Spleen (tissue), 7 donors: ENCODE data around the gene POP4.

Experiments
- CTCF ChIP-seq, 11 experiments: fragments of 200-600 bp in 7 of 11; fragments of 450-650 bp in 4 of 11; sonication (generic) in 4 of 11; IDR thresholded peaks in 8 of 11; conservative IDR thresholded peaks in 3 of 11; 1 replicate in 7 of 11; 2 replicates in 4 of 11; pipeline versions ENCODE4 v1.4.0 to v1.8.0; 2016 to 2021; ENCODE audit warnings: antibody characterized with exemption in 11 of 11, inconsistent platforms in 4 of 11, mild to moderate bottlenecking in 1 of 11
- POLR2A ChIP-seq, 3 donors: fragments of 450-650 bp; IDR thresholded peaks; one replicate each; pipeline ENCODE4 v1.5.1; 2017; ENCODE audit warnings: antibody characterized with exemption in 3 of 3, mild to moderate bottlenecking in 1 of 3
- donor health status: DM: no; HTN: no; CAD: no; lungs with moderate emphysema.
- donor health status: DM: no; HTN: no; CAD: no.
- donor health status: DM: no; HTN: no; CAD: no.

DNA sequence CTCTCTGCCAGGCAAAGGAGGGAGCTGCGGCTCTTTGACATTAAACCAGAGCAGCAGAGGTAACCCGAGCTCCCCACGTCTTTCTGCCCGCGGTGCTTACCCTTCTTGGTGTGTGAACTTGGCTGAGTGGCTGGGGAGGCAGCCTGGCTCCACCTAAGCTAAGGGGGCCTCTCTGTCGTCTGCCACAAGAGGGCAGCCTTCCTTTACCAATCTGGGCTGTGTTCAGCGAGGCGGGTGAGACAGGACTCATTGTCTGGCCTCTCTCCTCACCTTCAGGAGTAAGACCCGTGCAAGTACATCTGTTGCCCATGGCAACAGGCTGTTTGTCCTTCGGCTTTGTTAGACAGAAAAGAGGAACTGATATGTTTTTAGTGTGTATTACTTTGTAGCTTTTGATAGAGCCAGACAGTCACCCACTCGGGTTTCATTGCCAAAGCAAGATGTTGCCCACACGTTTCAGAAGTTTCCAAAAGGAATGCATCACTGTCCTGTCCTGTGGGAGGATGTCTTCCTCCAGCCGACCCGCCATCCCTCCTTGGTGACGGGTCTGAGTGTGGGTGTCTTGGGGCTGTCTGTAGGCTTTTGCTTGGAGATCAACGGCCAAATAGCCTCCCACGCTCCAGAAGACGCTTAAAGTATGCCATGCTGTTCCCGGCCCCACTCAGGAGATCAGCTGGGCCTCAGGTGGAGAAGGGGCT lies 4.6 kb downstream of the POP4 start:
- TF ChIP-seq POLR2A (IDR thresholded peaks at IDR 0.05) (no peak), CTCF (IDR thresholded peaks at IDR 0.05 in 8 of 11, conservative IDR thresholded peaks at IDR 0.05 in 3 of 11) (peak; percentile 80 to 96 (median 89))
